SK-N-SH (cell line): Measurements from ENCODE around the gene TMEM259. TPM values are rescaled to one million over a fixed set of nuclear protein-coding genes. Genes with fewer than 3 reads are reported as not detected.

Source experiments
- CTCF ChIA-PET: fragments of 300-600, 350-600 bp; formaldehyde crosslinking; extraction: SDS; loops from one replicate; lab custom pipeline; 2021; lab: Yijun Ruan, JAX
- POLR2A ChIA-PET: fragments of 350-600 bp; sonication (Branson Sonifier 250); formaldehyde crosslinking; extraction: SDS; loops from one replicate; lab custom pipeline; 2020; ENCODE audit warnings: antibody characterized with exemption, inconsistent platforms; lab: Yijun Ruan, JAX
- DNase-seq: peaks from one replicate; pipeline ENCODE4 v3.0.0; 2012
- H2AFZ ChIP-seq: fragments of 200-600 bp; sonication (generic); 2 replicates; pipeline ENCODE4 v1.8.1; 2016; ENCODE audit warnings: antibody characterized with exemption, mild to moderate bottlenecking, low read depth
- H3F3A ChIP-seq: fragments of 200-600 bp; sonication (generic); replicated peaks from 2 replicates; pipeline ENCODE3; 2016; ENCODE audit warnings: antibody characterized with exemption, mild to moderate bottlenecking; ENCODE audit not compliant: insufficient read depth
- H3K27ac ChIP-seq, 2 experiments: fragments of 200-500 bp in 1 of 2; fragments of 200-600 bp in 1 of 2; sonication (Bioruptor generic) in 1 of 2; sonication (generic), shearing (Covaris generic) in 1 of 2; 2 replicates each; pipeline versions ENCODE4 v1.5.1 to v1.6.1; 2014 to 2016; ENCODE audit warnings: low read depth in 2 of 2, inconsistent platforms in 1 of 2, low read length in 1 of 2, mild to moderate bottlenecking in 1 of 2, mixed read lengths in 1 of 2
- H3K27me3 ChIP-seq: fragments of 200-600 bp; sonication (generic), shearing (Covaris generic); 2 replicates; pipeline ENCODE4 v1.6.1; 2016; ENCODE audit warnings: mixed run types; ENCODE audit not compliant: insufficient read depth
- H3K36me3 ChIP-seq, 2 experiments: fragments of 200-500 bp in 1 of 2; fragments of 200-600 bp in 1 of 2; sonication (Bioruptor generic) in 1 of 2; sonication (generic) in 1 of 2; replicated peaks in 1 of 2; 2 replicates each; pipeline versions ENCODE3 to v1.5.1; 2014 to 2016; ENCODE audit warnings: low read length in 1 of 2, mild to moderate bottlenecking in 1 of 2; ENCODE audit not compliant: insufficient read depth in 2 of 2, control insufficient read depth in 1 of 2
- H3K4me1 ChIP-seq, 2 experiments: fragments of 200-500 bp in 1 of 2; fragments of 200-600 bp in 1 of 2; sonication (Bioruptor generic) in 1 of 2; sonication (generic), shearing (Covaris generic) in 1 of 2; 2 replicates each; pipeline versions ENCODE4 v1.5.1 to v1.6.1; 2014 to 2016; ENCODE audit warnings: low read depth in 1 of 2, low read length in 1 of 2, mixed run types in 1 of 2; ENCODE audit not compliant: insufficient read depth in 2 of 2, control insufficient read depth in 1 of 2
- H3K4me2 ChIP-seq: fragments of 200-600 bp; sonication (generic), shearing (Covaris generic); 2 replicates; pipeline ENCODE4 v1.6.1; 2017; ENCODE audit warnings: mixed run types
- H3K4me3 ChIP-seq, 2 experiments: fragments of 200-500 bp in 1 of 2; fragments of 200-600 bp in 1 of 2; sonication (Bioruptor generic) in 1 of 2; sonication (generic), shearing (Covaris generic) in 1 of 2; 2 replicates each; pipeline versions ENCODE4 v1.5.1 to v1.8.1; 2014 to 2016; ENCODE audit warnings: low read depth in 2 of 2, inconsistent platforms in 1 of 2, low read length in 1 of 2, mild to moderate bottlenecking in 1 of 2, mixed read lengths in 1 of 2, moderate library complexity in 1 of 2
- H3K79me2 ChIP-seq: fragments of 200-600 bp; sonication (generic); 2 replicates; pipeline ENCODE4 v1.8.1; 2017; ENCODE audit warnings: mild to moderate bottlenecking; ENCODE audit not compliant: insufficient read depth
- H3K9ac ChIP-seq: fragments of 200-600 bp; sonication (generic); 2 replicates; pipeline ENCODE4 v1.6.1; 2017; ENCODE audit warnings: mixed run types
- H3K9me2 ChIP-seq: fragments of 200-600 bp; sonication (generic); 2 replicates; pipeline ENCODE4 v1.6.1; 2017; ENCODE audit warnings: mixed run types
- H3K9me3 ChIP-seq: fragments of 200-600 bp; sonication (generic); 2 replicates; pipeline ENCODE4 v1.6.1; 2017; ENCODE audit warnings: mixed run types, mild to moderate bottlenecking, moderate library complexity
- H4K20me1 ChIP-seq: fragments of 200-600 bp; sonication (generic); 2 replicates; pipeline ENCODE4 v1.6.1; 2017; ENCODE audit warnings: mild to moderate bottlenecking, mixed run types; ENCODE audit not compliant: insufficient read depth
- CTCF ChIP-seq: fragments of 200-600 bp; sonication (generic); IDR thresholded peaks from 2 replicates; pipeline ENCODE4 v1.6.1; 2017; ENCODE audit warnings: antibody characterized with exemption, mild to moderate bottlenecking, moderate library complexity
- ELF1 ChIP-seq: IDR thresholded peaks from 2 replicates; pipeline ENCODE4 v1.4.0; 2012
- GABPA ChIP-seq: IDR thresholded peaks from 2 replicates; pipeline ENCODE4 v1.4.0; 2012; ENCODE audit warnings: low read depth, mild to moderate bottlenecking
- GATA2 ChIP-seq: sonication (generic); formaldehyde crosslinking; IDR thresholded peaks from 2 replicates; pipeline ENCODE4 v1.5.0; 2020; ENCODE audit warnings: mild to moderate bottlenecking, missing genetic modification reagents
- JUND ChIP-seq: IDR thresholded peaks from 2 replicates; pipeline ENCODE4 v1.4.0; 2012
- MAX ChIP-seq: IDR thresholded peaks from 2 replicates; pipeline ENCODE4 v1.4.0; 2012; ENCODE audit warnings: low read depth
- MEF2A ChIP-seq: IDR thresholded peaks from 2 replicates; pipeline ENCODE4 v1.4.0; 2012; ENCODE audit warnings: low read depth, borderline replicate concordance
- MXI1 ChIP-seq: IDR thresholded peaks from 2 replicates; pipeline ENCODE4 v1.6.1; 2012; ENCODE audit warnings: mild to moderate bottlenecking, low read depth, low read length, improper control_type of control experiment
- NRF1 ChIP-seq: IDR thresholded peaks from 2 replicates; pipeline ENCODE4 v1.6.1; 2012; ENCODE audit warnings: low read depth, mild to moderate bottlenecking, low read length
- TEAD4 ChIP-seq: IDR thresholded peaks from 2 replicates; pipeline ENCODE4 v1.4.0; 2012; ENCODE audit warnings: mild to moderate bottlenecking, borderline replicate concordance; ENCODE audit not compliant: insufficient read depth
- WGBS: methylation state at CpG from one replicate; pipeline ENCODE4 v1.1.6; 2017; ENCODE audit warnings: low lambda C conversion rate; 5-methylcytosine and 5-hydroxymethylcytosine counted together
- polyA plus RNA-seq, 3 experiments: library from polyadenylated mRNA; depleted of rRNA; stranded (reverse); fragments of >200 nt; gene quantifications; 2 replicates each; pipeline ENCODE4 v1.2.3, GENCODE V29; 2012

TMEM259 gene
- polyA plus RNA-seq, 1 of the 3 experiments (the other 2 are of a cell fraction), result 138 TPM

GRCh38 chr19:1045247-1045603 lies 24.3 kb upstream of the TMEM259 start (continued):
- TF ChIP-seq CTCF, result no peak

GRCh38 chr19:1042689-1043511 lies 22.0 kb upstream of the TMEM259 start:
- POLR2A ChIA-PET, result no interaction called here
- TF ChIP-seq GATA2 (CRISPR knock-in tag) (no peak), NRF1 (no peak), JUND (no peak), TEAD4 (no peak), MAX (no peak), ELF1 (no peak)
- TF ChIP-seq, all 33 proteins: peak for 0
- Histone ChIP-seq H3K27me3 (no peaks in the 10 kb centered on the region), H3K4me2 (no peak overlapping the region), H2AFZ (no peak overlapping the region), H3K4me1 (peaks cover 0 to 31% of the 10 kb centered on the region in 2 experiments; a peak in 2 of 4 replicates), H3K27ac (no peak overlapping the region; a peak in 1 of 4 replicates), H3K4me3 (no peak overlapping the region), H3K9ac (no peak overlapping the region), H3K36me3 (peaks cover under 1 to 2% of the 10 kb centered on the region in 2 experiments), H3K9me2 (no peaks in the 10 kb centered on the region), H3K79me2 (no peaks in the 10 kb centered on the region), H4K20me1 (peaks cover 11% of the 10 kb centered on the region), H3K9me3 (no peaks in the 10 kb centered on the region), H3F3A (peaks cover 18% of the 10 kb centered on the region)
- 44% methylated on average over 8 of the region's 23 CpGs for WGBS
- CTCF ChIA-PET, result interaction anchor here (0.6 to 1.7 kb wide), 4 partner anchors 11 to 152 kb away, joined by 3 to 5 read pairs (median 3); no protein-coding TSS in a partner anchor
- DNase-seq, result no peak

- WGBS, result 40% methylated on average over 15 of the region's 43 CpGs
- Histone ChIP-seq H2AFZ (no peak overlapping the region), H3K4me1 (peaks cover 0 to 31% of the 10 kb centered on the region in 2 experiments; a peak in 2 of 4 replicates), H3K4me2 (no peak overlapping the region), H3K36me3 (peaks cover 8% of the 10 kb centered on the region in 2 experiments), H3F3A (peaks cover 26% of the 10 kb centered on the region), H3K27ac (no peak overlapping the region), H4K20me1 (peaks cover 16% of the 10 kb centered on the region), H3K27me3 (no peaks in the 10 kb centered on the region), H3K9me2 (no peaks in the 10 kb centered on the region), H3K79me2 (no peaks in the 10 kb centered on the region), H3K9ac (no peak overlapping the region), H3K4me3 (no peak overlapping the region), H3K9me3 (no peaks in the 10 kb centered on the region)
- DNase-seq, result no peak
- ChIA-PET CTCF (interaction anchor here (0.6 to 1.8 kb wide), 7 partner anchors 12 to 202 kb away, joined by 3 to 6 read pairs (median 3); no protein-coding TSS in a partner anchor), POLR2A (interaction anchor here (0.8 to 1.2 kb wide), 3 partner anchors 15 to 62 kb away, joined by 3 to 4 read pairs (median 3); partner anchors contain the start of gene GPX4)
- TF ChIP-seq MEF2A (no peak), GABPA (no peak), MAX (no peak), TEAD4 (no peak), MXI1 (no peak)
These were observed 21.1 kb upstream of the TMEM259 start for GRCh38 chr19:1041835-1042685.
